CD4-positive, alpha-beta memory T cell (primary cell): ENCODE data around the gene CDKN3. TPM values are rescaled to one million over a fixed set of nuclear protein-coding genes. Genes with fewer than 3 reads are reported as not detected.
"Not testable (repeated sequence)": the region's sequence is repeated elsewhere in the genome, so short reads cannot be mapped to it uniquely, and the experiment has no call there.

ENCODE experiments used
- CTCF ChIA-PET: fragments of 350-600 bp; sonication (Branson Sonifier 250); formaldehyde crosslinking; loops from one replicate; lab custom pipeline; 2021; ENCODE audit warnings: inconsistent platforms; ENCODE audit not compliant: partially characterized antibody; lab: Charles Lee
- POLR2A ChIA-PET: fragments of 350-600 bp; sonication (Branson Sonifier 250); formaldehyde crosslinking; loops from one replicate; lab custom pipeline; 2021; ENCODE audit not compliant: partially characterized antibody; lab: Charles Lee
- DNase-seq, 5 donors: peaks; one replicate each; pipeline versions ENCODE4 v3.0.0 to v3.0.0-alpha.2; 2020 to 2022; ENCODE audit warnings: mixed read lengths in 1 of 5
- H3K27ac ChIP-seq: one replicate; pipeline ENCODE4 v1.7.0; 2013; ENCODE audit warnings: low read depth, low read length
- H3K27me3 ChIP-seq: 2 replicates; pipeline ENCODE4 v1.7.0; 2013; ENCODE audit warnings: mild to moderate bottlenecking, low read length, moderate library complexity; ENCODE audit not compliant: insufficient read depth
- H3K36me3 ChIP-seq: 2 replicates; pipeline ENCODE4 v1.7.0; 2013; ENCODE audit warnings: mild to moderate bottlenecking, low read length, moderate library complexity; ENCODE audit not compliant: insufficient read depth
- H3K4me1 ChIP-seq: 2 replicates; pipeline ENCODE4 v1.7.0; 2013; ENCODE audit warnings: mild to moderate bottlenecking, low read length, moderate library complexity; ENCODE audit not compliant: insufficient read depth
- H3K4me3 ChIP-seq, 2 donors: one replicate each; pipeline ENCODE4 v1.7.0; 2013; ENCODE audit warnings: low read length in 2 of 2, mild to moderate bottlenecking in 1 of 2
- H3K9me3 ChIP-seq, 2 donors: one replicate each; pipeline ENCODE4 v1.7.0; 2013; ENCODE audit warnings: low read length in 2 of 2, control low read depth in 1 of 2; ENCODE audit not compliant: control insufficient read depth in 1 of 2
- H3K27ac Mint-ChIP-seq, 7 donors: one replicate each; pipeline ENCODE4 v1.8.0; 2020 to 2021; ENCODE audit warnings: mixed read lengths in 7 of 7, mild to moderate bottlenecking in 6 of 7, inconsistent platforms in 3 of 7, moderate library complexity in 3 of 7
- H3K27me3 Mint-ChIP-seq, 2 donors: one replicate each; pipeline ENCODE4 v1.8.0; 2020 to 2021; ENCODE audit warnings: mixed read lengths in 2 of 2
- H3K36me3 Mint-ChIP-seq, 2 donors: one replicate each; pipeline ENCODE4 v1.8.0; 2020 to 2021; ENCODE audit warnings: mixed read lengths in 2 of 2, inconsistent platforms in 1 of 2, mild to moderate bottlenecking in 1 of 2
- H3K4me1 Mint-ChIP-seq, 4 donors: one replicate each; pipeline ENCODE4 v1.8.0; 2020 to 2021; ENCODE audit warnings: mixed read lengths in 4 of 4, mild to moderate bottlenecking in 1 of 4
- H3K4me3 Mint-ChIP-seq, 8 donors: one replicate each; pipeline ENCODE4 v1.8.0; 2020 to 2021; ENCODE audit warnings: mixed read lengths in 8 of 8, mild to moderate bottlenecking in 7 of 8, moderate library complexity in 6 of 8, inconsistent platforms in 3 of 8
- H3K9me3 Mint-ChIP-seq, 8 donors: one replicate each; pipeline ENCODE4 v1.8.0; 2020 to 2021; ENCODE audit warnings: mixed read lengths in 8 of 8, mild to moderate bottlenecking in 5 of 8, inconsistent platforms in 3 of 8, moderate library complexity in 1 of 8
- intact Hi-C: fragments of 100-400 bp; cut with micrococcal nuclease; formaldehyde crosslinking; loops from one replicate; pipeline ENCODE4 v1.15.1; 2023
- polyA plus RNA-seq, 2 donors: library from polyadenylated mRNA; unstranded; fragments of 300-500 nt; fragmentation: Illumina TruSeq; gene quantifications; one replicate each; pipeline ENCODE4 v1.2.3, GENCODE V29; 2021
- total RNA-seq, 2 experiments: library from RNA; stranded (reverse); gene quantifications; one replicate each; pipeline ENCODE4 v1.2.3, GENCODE V29; 2021

The CDKN3 gene
- total and polyA plus RNA-seq, 4 experiments from 2014 or later = 1.1 to 5.0 (median 2.2) TPM

DNA sequence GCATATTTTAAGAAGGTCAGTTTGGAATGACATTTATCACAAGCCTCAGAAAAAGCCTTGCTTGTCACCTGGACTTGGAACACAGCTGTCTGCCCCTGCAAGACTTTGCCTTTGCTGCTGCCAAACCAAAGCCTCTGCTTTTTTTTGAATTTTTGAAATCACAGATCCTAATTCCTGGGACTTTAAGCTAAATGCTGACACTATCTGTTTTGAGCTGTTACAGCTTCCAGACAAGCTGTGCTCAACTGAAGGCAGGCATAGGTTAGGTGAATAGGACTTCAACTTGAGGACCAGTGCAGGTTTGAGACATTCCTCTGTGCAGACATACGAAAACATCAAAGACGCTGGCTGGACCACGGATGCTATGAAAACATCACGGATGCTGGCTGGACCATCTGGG, 11.3 kb upstream of the CDKN3 start:
- DNase-seq = no peak
- Mint-ChIP-seq H3K4me3 (no peak overlapping the region), H3K36me3 (no peaks in the 10 kb centered on the region), H3K9me3 (peaks cover 0 to 4% (median 0%) of the 10 kb centered on the region in 8 donors), H3K27ac (no peak overlapping the region), H3K27me3 (peaks cover 21 to 26% of the 10 kb centered on the region in 2 donors), H3K4me1 (no peaks in the 10 kb centered on the region)
- no peak overlapping the region for H3K27ac ChIP-seq
- intact Hi-C loops = no loop called here
- POLR2A ChIA-PET = no interaction called here
- no peak overlapping the region for H3K4me3 ChIP-seq
- no peaks in the 10 kb centered on the region for H3K36me3 ChIP-seq
- no peaks in the 10 kb centered on the region for H3K9me3 ChIP-seq
- CTCF ChIA-PET = no interaction called here
- H3K4me1 ChIP-seq = no peaks in the 10 kb centered on the region
- peaks cover 5% of the 10 kb centered on the region for H3K27me3 ChIP-seq

DNA sequence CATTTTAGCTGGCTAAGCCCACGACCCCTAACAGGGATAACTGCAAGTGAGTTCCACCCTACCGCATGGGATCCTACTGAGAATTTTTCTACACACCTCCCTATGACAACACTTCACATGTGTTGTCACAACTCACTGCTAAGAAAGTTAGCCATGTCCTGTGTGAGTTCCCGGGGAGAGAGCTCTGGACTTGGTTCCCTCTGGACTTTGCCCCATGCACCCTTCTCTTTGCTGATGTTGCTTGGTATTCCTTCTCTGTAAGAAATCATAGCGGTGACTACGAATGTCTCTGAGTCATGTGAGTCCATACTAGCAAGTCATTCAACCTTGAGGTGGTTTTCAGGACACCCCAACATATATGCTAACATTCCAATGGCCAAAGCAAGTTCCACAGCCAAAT, 9.5 kb upstream of the CDKN3 start:
- H3K27me3 Mint-ChIP-seq = peaks cover 19 to 29% of the 10 kb centered on the region in 2 donors
- CTCF ChIA-PET = no interaction called here
- H3K4me1 ChIP-seq = no peaks in the 10 kb centered on the region
- no peaks in the 10 kb centered on the region for H3K36me3 ChIP-seq
- H3K4me3 Mint-ChIP-seq = no peak overlapping the region
- peaks cover 5% of the 10 kb centered on the region for H3K27me3 ChIP-seq
- H3K27ac ChIP-seq = no peak overlapping the region
- no peaks in the 10 kb centered on the region for H3K9me3 ChIP-seq
- no peak for DNase-seq
- intact Hi-C loops = no loop called here
- no peak overlapping the region for H3K27ac Mint-ChIP-seq
- POLR2A ChIA-PET = no interaction called here
- no peaks in the 10 kb centered on the region for H3K36me3 Mint-ChIP-seq
- no peak overlapping the region for H3K4me3 ChIP-seq
- no peaks in the 10 kb centered on the region for H3K4me1 Mint-ChIP-seq
- no peaks in the 10 kb centered on the region for H3K9me3 Mint-ChIP-seq

DNA sequence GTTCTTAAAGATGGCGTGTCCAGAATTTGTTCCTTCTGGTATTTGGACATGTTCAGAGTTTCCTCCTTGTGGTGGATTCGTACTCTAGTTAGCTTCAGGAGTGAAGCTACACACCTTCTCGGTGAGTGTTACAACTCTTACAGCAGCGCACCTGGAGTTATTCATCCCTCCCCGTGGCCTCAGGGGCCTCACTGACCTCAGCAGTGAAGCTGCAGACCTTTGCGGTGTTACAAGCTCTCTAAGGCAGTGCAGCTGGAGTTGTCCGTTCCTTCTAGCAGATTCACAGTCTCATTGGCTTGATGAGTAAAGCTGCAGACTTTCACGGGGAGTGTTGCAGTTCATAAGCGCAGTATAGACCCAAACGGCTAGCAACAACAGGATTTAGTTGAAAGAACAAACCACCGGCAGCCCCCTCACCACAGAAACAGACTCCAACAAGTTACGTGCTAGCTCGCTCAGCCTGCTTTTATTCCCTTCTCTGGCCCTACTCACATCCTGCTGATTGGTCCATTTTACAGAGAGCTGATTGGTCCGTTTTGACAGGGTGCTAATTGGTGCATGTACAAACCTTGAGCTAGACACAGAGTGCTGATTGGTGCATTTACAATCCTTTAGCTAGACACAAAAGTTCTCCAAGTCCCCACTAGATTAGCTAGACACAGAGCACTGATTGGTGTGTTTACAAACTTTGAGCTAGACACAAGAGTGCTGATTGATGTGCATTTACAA, 4.5 kb upstream of the CDKN3 start:
- Histone ChIP-seq H3K9me3 (no peaks in the 10 kb centered on the region), H3K27me3 (peaks cover 5% of the 10 kb centered on the region), H3K4me1 (peaks cover 2% of the 10 kb centered on the region), H3K27ac (no peak overlapping the region), H3K36me3 (no peaks in the 10 kb centered on the region), H3K4me3 (no peak overlapping the region)
- CTCF ChIA-PET = no interaction called here
- Mint-ChIP-seq H3K4me1 (peaks cover 3 to 9% (median 4%) of the 10 kb centered on the region in 4 donors), H3K36me3 (peaks cover 0 to 3% of the 10 kb centered on the region in 2 donors), H3K27ac (no peak overlapping the region), H3K27me3 (peaks cover 13 to 18% of the 10 kb centered on the region in 2 donors), H3K4me3 (no peak overlapping the region), H3K9me3 (no peaks in the 10 kb centered on the region)
- POLR2A ChIA-PET = no interaction called here
- intact Hi-C loops = loop anchor here (10.0 kb wide), 1 partner anchor 513 kb away; the partner anchor contains the start of gene GCH1
- no peak for DNase-seq

DNA sequence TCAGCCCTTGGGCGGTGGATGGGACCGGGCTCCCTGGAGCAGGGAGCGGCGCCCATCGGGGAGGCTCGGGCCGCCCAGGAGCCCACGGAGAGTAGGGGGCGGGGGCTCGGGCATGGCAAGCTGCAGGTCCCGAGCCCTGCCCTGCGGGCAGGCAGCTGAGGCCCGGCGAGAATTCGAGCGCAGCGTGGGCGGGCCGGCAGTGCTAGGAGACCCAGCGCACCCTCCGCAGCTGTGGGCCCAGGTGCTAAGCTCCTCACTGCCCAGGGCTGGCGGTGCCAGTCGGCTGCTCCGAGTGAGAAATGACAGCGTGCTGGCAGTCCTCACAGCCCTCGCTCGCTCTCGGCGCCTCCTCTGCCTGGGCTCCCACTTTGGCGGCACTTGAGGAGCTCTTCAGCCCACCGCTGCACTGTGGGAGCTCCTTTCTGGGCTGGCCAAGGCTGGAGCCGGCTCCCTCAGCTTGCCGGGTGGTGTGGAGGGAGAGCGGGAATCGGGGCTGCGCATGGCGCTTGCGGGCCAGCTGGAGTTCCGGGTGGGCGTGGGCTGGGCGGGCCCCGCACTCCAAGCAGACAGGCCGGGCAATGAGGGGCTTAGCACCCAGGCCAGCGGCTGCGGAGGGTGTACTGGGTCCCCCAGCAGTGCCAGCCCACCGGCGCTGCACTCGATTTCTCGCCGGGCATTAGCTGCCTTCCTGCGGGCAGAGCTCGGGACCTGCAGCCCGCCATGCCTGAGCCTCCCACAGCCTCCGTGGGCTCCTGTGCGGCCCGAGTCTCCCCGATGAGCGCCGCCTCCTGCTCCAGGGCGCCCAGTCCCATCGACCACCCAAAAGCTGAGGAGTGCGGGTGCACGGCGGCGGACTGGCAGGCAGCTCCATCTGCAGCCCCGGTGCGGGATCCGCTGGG, 3.6 kb upstream of the CDKN3 start:
- POLR2A ChIA-PET, H3K9me3 Mint-ChIP-seq, H3K36me3 Mint-ChIP-seq, CTCF ChIA-PET, H3K27ac ChIP-seq, H3K4me3 Mint-ChIP-seq, H3K4me3 ChIP-seq, H3K9me3 ChIP-seq, H3K36me3 ChIP-seq, DNase-seq, H3K27ac Mint-ChIP-seq, H3K27me3 ChIP-seq: not testable (repeated sequence)
- intact Hi-C loops = loop anchor here (10.0 kb wide), 1 partner anchor 512 kb away; the partner anchor contains the start of gene GCH1
- H3K4me1 Mint-ChIP-seq = peaks cover 4 to 18% (median 10%) of the 10 kb centered on the region in 4 donors
- H3K4me1 ChIP-seq = peaks cover 12% of the 10 kb centered on the region
- peaks cover 4 to 10% of the 10 kb centered on the region in 2 donors for H3K27me3 Mint-ChIP-seq

DNA sequence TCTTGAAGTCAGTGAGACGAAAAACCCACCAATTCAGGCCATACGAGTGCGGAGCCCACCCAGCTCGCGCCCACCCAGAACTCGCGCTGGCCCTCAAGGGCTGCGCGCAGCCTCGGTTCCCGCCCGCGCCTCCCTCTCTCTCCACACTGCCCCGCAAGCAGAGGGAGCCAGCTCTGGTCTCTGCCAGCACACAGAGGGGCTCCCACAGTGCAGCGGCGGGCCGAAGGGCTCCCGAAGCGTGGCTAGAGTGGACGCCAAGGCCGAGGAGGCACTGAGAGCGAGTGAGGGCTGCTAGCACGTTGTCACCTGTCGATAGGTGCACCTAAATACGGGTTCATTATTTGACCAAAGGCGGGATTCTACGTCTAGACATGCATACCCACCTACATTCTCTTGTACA, 2.2 kb upstream of the CDKN3 start:
- H3K36me3 ChIP-seq = no peaks in the 10 kb centered on the region
- no peaks in the 10 kb centered on the region for H3K9me3 Mint-ChIP-seq
- POLR2A ChIA-PET = no interaction called here

DNA sequence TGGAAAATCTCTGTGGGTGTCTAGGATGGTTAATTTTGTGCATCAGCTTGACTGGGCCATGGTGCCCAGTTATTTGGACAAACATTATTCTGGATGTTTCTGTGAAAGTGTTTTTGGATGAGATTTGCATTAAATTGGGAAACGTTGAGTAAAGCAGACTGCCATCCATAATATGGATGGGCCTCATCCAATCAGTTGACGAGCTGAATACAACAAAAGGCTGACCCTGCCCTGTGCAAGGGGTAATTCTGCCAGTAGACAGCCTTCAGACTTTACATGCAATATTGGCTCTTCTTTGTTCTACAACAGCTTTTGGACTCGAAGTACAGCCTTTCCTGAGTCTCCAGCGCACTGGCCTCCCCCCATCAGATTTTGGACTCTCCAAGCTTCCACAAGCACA, 1.5 kb upstream of the CDKN3 start:
- peaks cover 2 to 3% of the 10 kb centered on the region in 2 donors for H3K27me3 Mint-ChIP-seq
- intact Hi-C loops = loop anchor here (10.0 kb wide), 1 partner anchor 510 kb away; the partner anchor contains the start of gene GCH1

More for the DNA sequence above, 2.2 kb upstream of the CDKN3 start:
- H3K36me3 Mint-ChIP-seq = peaks cover 0 to 3% of the 10 kb centered on the region in 2 donors
- H3K27me3 ChIP-seq = no peaks in the 10 kb centered on the region
- H3K9me3 ChIP-seq = no peaks in the 10 kb centered on the region
- intact Hi-C loops = loop anchor here (10.0 kb wide), 1 partner anchor 510 kb away; the partner anchor contains the start of gene GCH1
- H3K27me3 Mint-ChIP-seq = peaks cover 2 to 3% of the 10 kb centered on the region in 2 donors
- H3K27ac ChIP-seq = no peak overlapping the region
- H3K4me1 Mint-ChIP-seq = peaks cover 10 to 23% (median 15%) of the 10 kb centered on the region in 4 donors
- no peak overlapping the region for H3K4me3 ChIP-seq
- H3K4me1 ChIP-seq = peaks cover 18% of the 10 kb centered on the region
- CTCF ChIA-PET = interaction anchor here (0.6 to 4.2 kb wide), 3 partner anchors 45 to 61 kb away, joined by 4 to 22 read pairs (median 7); no protein-coding TSS in a partner anchor
- no peak overlapping the region for H3K4me3 Mint-ChIP-seq
- DNase-seq = no peak
- no peak overlapping the region for H3K27ac Mint-ChIP-seq

More for the DNA sequence above, 1.5 kb upstream of the CDKN3 start:
- H3K36me3 Mint-ChIP-seq = peaks cover 0 to 3% of the 10 kb centered on the region in 2 donors
- H3K4me3 ChIP-seq = no peak overlapping the region
- ChIA-PET CTCF (interaction anchor here (0.6 to 4.2 kb wide), 4 partner anchors 44 to 169 kb away, joined by 3 to 22 read pairs (median 6); no protein-coding TSS in a partner anchor), POLR2A (no interaction called here)
- H3K27me3 ChIP-seq = no peaks in the 10 kb centered on the region
- H3K4me3 Mint-ChIP-seq = peak overlapping the region in 1 of 8 donors; percentile 72
- no peak overlapping the region for H3K27ac ChIP-seq
- H3K4me1 Mint-ChIP-seq = peaks cover 10 to 23% (median 15%) of the 10 kb centered on the region in 4 donors
- H3K9me3 Mint-ChIP-seq = no peaks in the 10 kb centered on the region
- DNase-seq = no peak
- no peak overlapping the region for H3K27ac Mint-ChIP-seq
- no peaks in the 10 kb centered on the region for H3K9me3 ChIP-seq
- H3K36me3 ChIP-seq = no peaks in the 10 kb centered on the region
- peaks cover 18% of the 10 kb centered on the region for H3K4me1 ChIP-seq
